TTC549 (cell line): Measurements from ENCODE around the gene PPM1L.

ENCODE experiments used
- FAIRE-seq: peaks from 2 replicates; lab custom pipeline; 2012; peaks lifted over from hg19 to GRCh38; lab: Jason Lieb, UNC

Gene PPM1L

GRCh38 chr3:161043336-161044035 lies 287.5 kb downstream of the PPM1L start:
- FAIRE-seq = no peak

GRCh38 chr3:161049683-161050248 lies 293.7 kb downstream of the PPM1L start:
- no peak for FAIRE-seq

GRCh38 chr3:161050935-161051334 lies 294.9 kb downstream of the PPM1L start:
- no peak for FAIRE-seq

- no peak for FAIRE-seq
These were observed 295.8 kb downstream of the PPM1L start for GRCh38 chr3:161051856-161052255.

GRCh38 chr3:161054860-161055604 lies 299.0 kb downstream of the PPM1L start:
- FAIRE-seq = no peak

GRCh38 chr3:161064413-161064812 lies 308.4 kb downstream of the PPM1L start:
- no peak for FAIRE-seq

GRCh38 chr3:161066930-161067329 lies 310.9 kb downstream of the PPM1L start:
- no peak for FAIRE-seq

- no peak for FAIRE-seq
These were observed 311.3 kb downstream of the PPM1L start for GRCh38 chr3:161067335-161067734.

GRCh38 chr3:161069511-161070251 lies 313.6 kb downstream of the PPM1L start:
- FAIRE-seq = no peak

GRCh38 chr3:161070252-161070930 lies 314.4 kb downstream of the PPM1L start:
- FAIRE-seq = no peak

- FAIRE-seq = no peak
These were observed 315.1 kb downstream of the PPM1L start for GRCh38 chr3:161070980-161071663.

- FAIRE-seq = no peak
These were observed 316.2 kb downstream of the PPM1L start for GRCh38 chr3:161072211-161072621.

- FAIRE-seq = no peak
These were observed 316.7 kb downstream of the PPM1L start for GRCh38 chr3:161072751-161073150.

- no peak for FAIRE-seq
These were observed 317.1 kb downstream of the PPM1L start for GRCh38 chr3:161073181-161073580.

- FAIRE-seq = no peak
These were observed 325.6 kb downstream of the PPM1L start for GRCh38 chr3:161081633-161082032.

- no peak for FAIRE-seq
These were observed 326.0 kb downstream of the PPM1L start for GRCh38 chr3:161082063-161082462.

GRCh38 chr3:161083131-161083530 lies 327.1 kb downstream of the PPM1L start:
- no peak for FAIRE-seq

- FAIRE-seq = no peak
These were observed 328.2 kb downstream of the PPM1L start for GRCh38 chr3:161084277-161084676.

- no peak for FAIRE-seq
These were observed 337.9 kb downstream of the PPM1L start for GRCh38 chr3:161093895-161094294.

- FAIRE-seq = no peak
These were observed 340.8 kb downstream of the PPM1L start for GRCh38 chr3:161096771-161097367.

- FAIRE-seq = no peak
These were observed 345.0 kb downstream of the PPM1L start for GRCh38 chr3:161100994-161101393.
